Activated T-cell treated with anti-CD3 and anti-CD28 coated beads for 1 hour (primary cell): ENCODE results near the gene HECTD4.
A peak's percentile ranks its signal among the peaks of the same experiment; 100 is the strongest.
"Not testable (repeated sequence)": the region's sequence is repeated elsewhere in the genome, so short reads cannot be mapped to it uniquely, and the experiment has no call there.

ENCODE experiments used
- DNase-seq: peaks from one replicate; pipeline ENCODE4 v3.0.0-alpha.2; 2020; ENCODE audit warnings: low read depth

HECTD4 gene

DNA sequence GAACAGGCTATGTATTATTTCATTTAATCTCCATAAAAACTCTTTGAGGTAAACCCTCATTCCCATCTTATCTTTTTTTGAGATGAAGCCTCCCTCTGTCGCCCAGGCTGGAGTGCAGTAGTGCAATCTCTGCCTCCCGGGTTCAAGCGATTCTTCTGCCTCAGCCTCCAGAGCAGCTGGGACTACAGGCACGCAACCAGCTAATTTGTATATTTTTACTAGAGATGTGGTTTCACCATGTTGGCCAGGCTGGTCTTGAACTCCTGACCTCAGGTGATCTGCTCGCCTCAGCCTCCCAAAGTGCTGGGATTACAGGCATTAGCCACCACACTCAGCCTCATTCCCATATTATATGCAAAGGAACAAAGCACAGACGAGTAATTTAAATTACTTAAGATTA lies 25.5 kb upstream of the HECTD4 start:
- DNase-seq, result not testable (repeated sequence)

DNA sequence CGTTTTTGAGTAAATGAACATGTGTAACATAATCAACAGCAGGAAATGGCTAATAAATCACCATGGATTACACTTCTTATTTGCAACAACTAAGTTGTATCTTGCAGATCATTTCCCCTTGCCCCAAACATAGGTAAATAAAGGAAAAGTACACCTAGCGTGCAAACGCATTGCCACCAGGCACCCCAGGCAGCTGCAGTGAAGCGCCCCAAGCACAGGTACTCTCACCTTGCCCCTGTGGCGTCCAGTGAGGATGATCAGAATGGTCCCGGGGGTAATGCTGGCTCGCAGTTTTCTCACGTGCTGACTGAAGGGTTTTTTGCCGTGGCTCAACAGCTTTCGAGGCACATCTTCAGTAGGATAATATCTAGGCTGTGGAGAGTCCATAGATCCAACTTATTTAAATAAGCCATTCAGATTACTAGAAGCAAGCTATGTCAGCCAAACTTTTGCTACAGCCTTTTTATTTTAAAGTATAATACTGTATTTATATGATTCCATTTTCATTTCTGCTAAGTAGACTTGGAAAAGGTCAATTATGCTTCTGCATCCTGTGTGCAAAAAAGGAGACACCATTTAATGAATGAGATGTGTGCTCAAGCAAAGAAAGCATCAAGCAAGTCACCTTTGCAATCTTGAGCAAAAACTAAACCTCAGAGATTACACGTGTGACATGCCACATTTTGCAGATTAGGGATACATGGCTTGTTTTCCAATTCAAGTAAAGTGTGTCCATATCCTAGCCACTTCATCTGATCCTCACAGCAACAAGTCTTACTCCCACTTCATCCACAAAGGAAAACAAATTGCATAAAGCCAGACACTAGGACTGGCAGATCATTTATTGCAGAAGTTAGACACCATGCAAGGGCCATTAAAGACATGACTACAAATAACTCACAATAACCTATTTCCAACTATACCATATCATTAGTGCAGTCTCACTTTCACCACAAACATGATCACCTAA lies 24.6 kb upstream of the HECTD4 start:
- no peak for DNase-seq

GRCh38 chr12:112401903-112402498 lies 19.8 kb upstream of the HECTD4 start:
- no peak for DNase-seq

DNA sequence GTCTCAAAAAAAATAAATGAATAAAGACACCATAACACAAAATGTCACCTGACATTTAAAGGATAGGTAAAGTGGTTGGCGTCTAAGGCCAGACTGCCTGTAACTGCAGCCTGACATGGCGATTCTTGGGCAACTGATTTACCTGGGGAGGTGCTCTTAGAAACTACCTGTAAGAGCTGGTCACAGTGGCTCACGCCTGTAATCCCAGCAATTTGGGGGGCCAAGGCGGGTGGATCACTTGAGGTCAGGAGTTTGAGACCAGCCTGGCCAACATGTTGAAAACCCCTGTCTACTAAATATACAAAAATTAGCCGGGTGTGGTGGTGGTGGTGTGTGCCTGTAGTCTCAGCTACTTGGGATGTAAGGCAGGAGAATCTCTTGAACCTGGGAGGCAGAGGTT lies 18.8 kb upstream of the HECTD4 start:
- DNase-seq, result no peak

DNA sequence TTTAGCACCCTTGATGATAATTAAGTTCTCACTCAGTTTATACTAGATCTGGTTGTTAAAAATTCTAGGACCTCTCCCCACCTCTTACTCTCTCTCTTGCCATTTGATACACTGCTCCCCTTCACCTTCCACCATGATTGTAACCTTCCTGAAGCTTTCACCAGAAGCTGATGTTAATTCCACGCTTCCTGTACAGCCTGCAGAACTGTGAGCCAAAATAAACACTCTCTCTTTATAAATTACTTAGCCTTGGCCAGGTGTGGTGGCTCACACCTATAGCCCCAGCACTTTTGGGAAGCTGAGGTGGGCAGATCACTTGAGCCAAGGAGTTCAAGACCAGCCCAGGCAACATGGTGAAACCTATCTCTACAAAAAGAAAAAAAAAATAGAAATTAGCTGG lies 11.1 kb upstream of the HECTD4 start:
- no peak for DNase-seq

GRCh38 chr12:112389922-112390654 lies 7.9 kb upstream of the HECTD4 start:
- DNase-seq, result not testable (repeated sequence)

DNA sequence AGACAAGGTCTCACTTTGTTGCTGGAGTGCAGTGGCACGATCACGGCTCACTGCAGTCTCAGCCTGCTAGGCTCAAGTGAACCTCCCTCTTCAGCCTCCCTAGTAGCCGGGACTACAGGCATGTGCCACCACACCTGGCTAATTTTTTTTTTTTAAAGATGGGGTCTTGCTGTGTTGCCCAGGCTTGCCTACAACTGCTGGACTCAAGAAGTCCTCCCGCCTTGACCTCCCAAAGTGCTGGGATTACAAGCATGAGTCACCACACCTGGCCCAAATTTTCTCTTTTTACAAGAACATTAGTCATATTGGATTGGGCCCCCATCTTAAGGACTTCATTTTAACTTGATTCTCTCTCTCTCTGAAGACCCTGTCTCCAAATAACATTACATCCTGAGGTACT lies 7.0 kb upstream of the HECTD4 start:
- no peak for DNase-seq

DNA sequence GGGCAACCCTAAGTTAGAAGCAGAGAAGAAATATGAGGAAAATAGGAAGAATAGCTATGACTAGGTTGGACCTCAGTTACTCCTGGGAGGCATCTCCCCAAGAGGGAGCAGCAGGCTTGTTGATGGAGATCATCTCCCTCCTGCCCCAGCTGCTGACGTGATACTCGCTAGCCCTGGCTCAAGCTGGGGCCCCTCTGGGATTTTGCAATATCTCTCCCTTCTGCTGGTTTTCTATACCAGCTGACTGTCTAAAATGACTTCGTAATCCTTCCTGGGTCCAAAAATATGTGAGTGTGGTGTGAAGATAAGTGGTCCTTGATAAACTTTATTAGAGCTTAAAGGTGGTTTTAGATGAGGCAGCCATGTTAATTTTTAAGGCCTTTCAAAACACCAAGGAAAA lies 4.5 kb upstream of the HECTD4 start:
- DNase-seq, result no peak

DNA sequence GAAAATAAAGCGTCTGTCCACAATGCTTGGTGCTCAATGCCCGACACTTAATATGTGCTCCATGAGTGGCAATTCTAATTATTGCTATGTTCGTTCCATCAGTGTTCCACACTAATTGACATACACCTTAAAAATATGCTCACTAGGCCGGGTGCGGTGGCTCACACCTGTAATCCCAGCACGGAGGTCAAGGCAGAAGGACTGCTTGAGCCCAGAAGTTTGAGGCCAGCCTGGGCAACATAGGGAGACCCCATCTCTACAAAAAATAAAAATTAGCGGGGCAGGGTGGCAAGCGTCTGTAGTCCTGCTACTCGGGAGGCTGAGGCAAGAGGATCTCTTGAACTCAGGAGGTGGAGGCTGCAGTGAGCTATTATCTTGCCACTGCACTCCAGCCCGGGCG lies 635 bp upstream of the HECTD4 start:
- no peak for DNase-seq

DNA sequence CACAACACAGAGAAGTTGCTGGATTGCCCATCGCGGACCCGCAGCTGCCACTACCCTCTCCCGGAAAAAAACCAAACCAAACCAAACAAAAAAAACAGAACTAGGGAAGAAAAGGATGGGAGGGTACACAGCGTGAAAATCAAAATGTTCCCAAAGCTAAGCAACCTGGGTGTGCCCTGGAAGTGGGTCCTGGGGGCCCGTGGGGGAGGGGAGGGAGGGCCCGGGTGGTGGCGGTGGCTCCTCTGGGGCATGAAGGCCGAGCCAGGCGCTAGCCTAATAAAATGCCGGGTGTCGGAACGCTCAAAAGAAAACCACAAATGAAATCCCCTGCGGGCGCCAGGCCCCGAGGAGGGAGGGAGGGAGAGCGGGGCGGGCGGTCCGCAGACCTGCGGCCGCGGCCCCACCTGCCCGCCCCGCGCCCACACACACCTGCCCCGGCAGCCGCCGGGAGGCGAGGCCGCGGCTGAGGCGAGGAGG lies 787 bp downstream of the HECTD4 start:
- peak; percentile 6 for DNase-seq

GRCh38 chr12:112380663-112381405 lies 1.4 kb downstream of the HECTD4 start:
- DNase-seq, result no peak

- DNase-seq, result no peak
Observed at GRCh38 chr12:112375105-112375504, 7.1 kb downstream of the HECTD4 start.

GRCh38 chr12:112374166-112374740 lies 8.0 kb downstream of the HECTD4 start:
- DNase-seq, result no peak

GRCh38 chr12:112370868-112371510 lies 11.2 kb downstream of the HECTD4 start:
- DNase-seq, result no peak

DNA sequence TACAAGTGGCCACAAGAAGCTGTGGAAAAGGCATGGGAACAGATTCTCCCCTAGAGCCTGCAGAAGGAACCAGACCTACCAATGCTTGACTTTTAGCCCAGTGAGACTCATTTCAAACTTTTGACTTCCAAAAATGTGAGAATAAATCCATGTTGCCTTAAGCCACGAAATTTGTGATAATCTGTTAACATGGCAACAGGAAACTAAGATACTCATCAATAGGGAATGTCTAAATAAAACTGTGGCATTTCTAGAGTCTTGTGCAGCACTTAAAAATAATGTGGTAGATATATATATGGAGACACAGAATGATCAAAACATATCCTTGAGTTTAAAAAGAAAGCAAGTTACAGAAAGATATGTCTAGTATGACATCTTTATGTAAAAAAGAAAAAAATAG lies 12.0 kb downstream of the HECTD4 start:
- no peak for DNase-seq

DNA sequence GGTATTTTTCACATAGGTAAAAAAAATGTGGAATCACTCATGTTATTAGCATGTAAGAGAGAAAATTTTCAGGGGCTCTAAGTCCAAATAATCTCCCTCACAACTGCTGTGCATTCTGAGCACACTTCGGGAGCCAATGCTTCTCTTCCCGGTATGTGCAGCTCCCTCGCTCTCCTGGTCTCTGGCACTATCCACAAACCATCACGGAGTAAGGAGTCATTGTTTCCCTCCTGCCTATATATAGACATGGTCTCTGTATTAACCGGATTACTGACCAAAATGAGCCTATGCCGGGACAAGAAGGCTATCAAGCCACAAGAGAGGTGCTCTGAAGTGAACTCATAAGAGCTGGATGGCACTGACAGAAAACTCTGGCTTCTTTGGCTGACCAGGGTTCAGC lies 13.4 kb downstream of the HECTD4 start:
- DNase-seq, result no peak

- DNase-seq, result no peak
Observed at GRCh38 chr12:112367965-112368364, 14.3 kb downstream of the HECTD4 start.

GRCh38 chr12:112362310-112362709 lies 19.9 kb downstream of the HECTD4 start:
- DNase-seq, result no peak

GRCh38 chr12:112361271-112361670 lies 21.0 kb downstream of the HECTD4 start:
- no peak for DNase-seq

GRCh38 chr12:112359290-112359689 lies 22.9 kb downstream of the HECTD4 start:
- DNase-seq, result no peak

GRCh38 chr12:112357214-112357613 lies 25.0 kb downstream of the HECTD4 start:
- no peak for DNase-seq
